IMR-90 (cell line): ENCODE measurements around the gene CYP26B1.

ENCODE experiments used
- POLR2A ChIP-seq: IDR thresholded peaks from 2 replicates; pipeline ENCODE4 v1.6.1; 2012; ENCODE audit warnings: mild to moderate bottlenecking, low read depth, low read length
- TF ChIP-seq, protein P1 (sequence below): conservative IDR thresholded peaks from 2 replicates; pipeline ENCODE4 v1.5.1; 2012; ENCODE audit warnings: mild to moderate bottlenecking, low read depth, low read length, improper control_type of control experiment

DNA sequence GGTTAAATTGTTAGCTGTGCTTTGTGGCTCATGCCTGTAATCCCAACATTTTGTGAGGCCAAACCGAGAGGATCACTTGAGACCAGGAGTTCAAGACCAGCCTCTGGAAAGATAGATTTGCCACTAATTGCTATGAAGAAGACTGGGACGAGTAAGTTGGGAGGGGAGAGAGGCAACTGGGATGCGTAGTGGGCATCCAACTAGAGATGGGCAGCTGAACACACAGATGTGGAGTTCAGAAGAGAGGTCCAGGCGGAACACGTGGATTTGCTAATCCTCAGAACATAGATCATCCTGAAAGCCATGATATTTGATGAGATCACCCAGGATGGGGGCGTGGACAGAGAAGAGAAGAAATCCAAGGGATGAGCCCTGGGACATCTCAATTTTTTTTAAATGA is 48.7 kb downstream of the CYP26B1 start:
- TF ChIP-seq, protein P1, sequence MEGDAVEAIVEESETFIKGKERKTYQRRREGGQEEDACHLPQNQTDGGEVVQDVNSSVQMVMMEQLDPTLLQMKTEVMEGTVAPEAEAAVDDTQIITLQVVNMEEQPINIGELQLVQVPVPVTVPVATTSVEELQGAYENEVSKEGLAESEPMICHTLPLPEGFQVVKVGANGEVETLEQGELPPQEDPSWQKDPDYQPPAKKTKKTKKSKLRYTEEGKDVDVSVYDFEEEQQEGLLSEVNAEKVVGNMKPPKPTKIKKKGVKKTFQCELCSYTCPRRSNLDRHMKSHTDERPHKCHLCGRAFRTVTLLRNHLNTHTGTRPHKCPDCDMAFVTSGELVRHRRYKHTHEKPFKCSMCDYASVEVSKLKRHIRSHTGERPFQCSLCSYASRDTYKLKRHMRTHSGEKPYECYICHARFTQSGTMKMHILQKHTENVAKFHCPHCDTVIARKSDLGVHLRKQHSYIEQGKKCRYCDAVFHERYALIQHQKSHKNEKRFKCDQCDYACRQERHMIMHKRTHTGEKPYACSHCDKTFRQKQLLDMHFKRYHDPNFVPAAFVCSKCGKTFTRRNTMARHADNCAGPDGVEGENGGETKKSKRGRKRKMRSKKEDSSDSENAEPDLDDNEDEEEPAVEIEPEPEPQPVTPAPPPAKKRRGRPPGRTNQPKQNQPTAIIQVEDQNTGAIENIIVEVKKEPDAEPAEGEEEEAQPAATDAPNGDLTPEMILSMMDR: no peak
- TF ChIP-seq POLR2A: no peak
